KOPT-K1 (cell line): Measurements from ENCODE around the gene ZNF182.
"Not testable (repeated sequence)": the region's sequence is repeated elsewhere in the genome, so short reads cannot be mapped to it uniquely, and the experiment has no call there.

Experiments
- H3K27ac ChIP-seq: fragments of 200-600 bp; sonication (generic); 2 replicates; pipeline ENCODE4 v1.5.1; 2016; ENCODE audit warnings: antibody characterized with exemption, mild to moderate bottlenecking, low read depth, low read length; ENCODE audit not compliant: poor library complexity, severe bottlenecking
- H3K36me3 ChIP-seq: fragments of 200-600 bp; sonication (generic); 2 replicates; pipeline ENCODE4 v1.5.1; 2017; ENCODE audit warnings: antibody characterized with exemption, mild to moderate bottlenecking, low read length, moderate library complexity; ENCODE audit not compliant: insufficient read depth
- H3K9me3 ChIP-seq: fragments of 200-600 bp; sonication (generic); 2 replicates; pipeline ENCODE4 v1.5.1; 2017; ENCODE audit warnings: antibody characterized with exemption, low read length, mild to moderate bottlenecking; ENCODE audit not compliant: insufficient read depth, poor library complexity, severe bottlenecking

The ZNF182 gene

DNA sequence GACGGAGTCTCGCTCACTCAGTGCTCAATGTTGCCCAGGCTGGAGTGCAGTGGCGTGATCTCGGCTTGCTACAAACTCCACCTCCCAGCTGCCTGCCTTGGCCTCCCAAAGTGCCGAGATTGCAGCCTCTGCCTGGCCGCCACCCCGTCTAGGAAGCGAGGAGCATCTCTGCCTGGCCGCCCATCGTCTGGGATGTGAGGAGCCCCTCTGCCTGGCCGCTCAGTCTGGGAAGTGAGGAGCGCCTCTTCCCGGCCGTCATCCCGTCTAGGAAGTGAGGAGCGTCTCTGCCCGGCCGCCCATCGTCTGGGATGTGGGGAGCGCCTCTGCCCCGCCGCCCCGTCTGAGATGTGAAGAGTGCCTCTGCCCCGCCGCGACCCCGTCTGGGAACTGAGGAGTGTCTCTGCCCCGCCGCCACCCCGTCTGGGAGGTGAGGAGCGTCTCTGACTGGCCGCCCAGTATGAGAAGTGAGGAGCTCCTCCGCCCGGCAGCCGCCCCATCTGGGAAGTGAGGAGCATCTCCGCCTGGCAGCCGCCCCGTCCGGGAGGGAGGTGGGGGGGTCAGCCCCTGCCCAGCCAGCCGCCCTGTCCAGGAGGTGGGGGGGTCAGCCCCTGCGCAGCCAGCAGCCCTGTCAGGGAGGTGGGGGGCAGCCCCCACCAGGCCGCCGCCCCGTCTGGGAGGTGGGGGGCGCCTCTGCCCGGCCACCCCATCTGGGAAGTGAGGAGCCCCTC lies 13.0 kb upstream of the ZNF182 start:
- H3K27ac ChIP-seq, H3K36me3 ChIP-seq, H3K9me3 ChIP-seq: not testable (repeated sequence)

DNA sequence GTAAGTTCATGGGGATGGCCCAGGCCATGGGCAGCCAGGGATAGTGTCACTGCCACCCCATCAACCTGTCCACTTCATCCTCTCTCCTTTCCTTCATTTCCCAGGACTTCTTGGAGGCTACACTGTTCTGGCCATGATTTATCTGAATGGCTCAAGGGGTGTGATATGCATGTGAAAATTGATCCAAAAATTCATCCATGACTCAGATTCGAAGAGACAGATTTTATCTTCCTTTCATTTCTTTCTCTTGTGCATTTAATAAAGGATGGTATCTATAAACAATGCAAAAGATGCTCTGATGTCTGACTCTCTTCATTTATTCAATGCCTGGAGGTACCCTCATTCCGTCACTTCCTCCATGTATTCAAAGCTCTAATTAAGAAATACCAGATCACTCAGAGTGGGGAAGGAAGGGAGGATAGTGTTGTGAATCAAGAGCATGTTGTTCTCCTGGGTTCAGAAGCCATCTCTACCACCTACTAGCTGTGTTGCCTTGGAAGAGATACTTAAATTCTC lies 5.7 kb upstream of the ZNF182 start:
- not testable (repeated sequence) for H3K36me3 ChIP-seq, H3K27ac ChIP-seq, H3K9me3 ChIP-seq

DNA sequence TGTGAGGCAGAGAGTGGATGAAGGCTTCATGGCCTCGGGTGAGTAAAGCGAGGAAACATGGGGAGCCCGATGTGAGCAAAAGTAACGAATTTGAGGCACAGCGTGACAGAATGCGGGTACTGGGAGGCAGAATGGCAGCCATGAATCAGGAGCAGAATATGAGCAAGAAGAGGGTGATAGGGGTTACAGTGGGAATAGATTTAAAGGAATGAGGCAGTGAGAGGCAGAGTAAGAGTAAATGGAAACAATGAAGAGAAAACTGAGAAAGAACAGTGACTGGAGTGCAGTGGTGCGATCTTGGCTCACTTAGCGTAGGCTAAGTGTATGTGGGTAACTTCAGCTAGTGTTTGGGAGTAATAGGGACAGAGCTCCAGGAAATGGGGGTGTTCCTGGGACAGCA lies 2.9 kb upstream of the ZNF182 start, which contains the start of gene SPACA5:
Gene SPACA5, plus strand, starts transcription at position 301 of the 400 bp plus-strand sequence. CDS start 815 bp downstream, outside the sequence.
- H3K27ac ChIP-seq, H3K9me3 ChIP-seq, H3K36me3 ChIP-seq: not testable (repeated sequence)

DNA sequence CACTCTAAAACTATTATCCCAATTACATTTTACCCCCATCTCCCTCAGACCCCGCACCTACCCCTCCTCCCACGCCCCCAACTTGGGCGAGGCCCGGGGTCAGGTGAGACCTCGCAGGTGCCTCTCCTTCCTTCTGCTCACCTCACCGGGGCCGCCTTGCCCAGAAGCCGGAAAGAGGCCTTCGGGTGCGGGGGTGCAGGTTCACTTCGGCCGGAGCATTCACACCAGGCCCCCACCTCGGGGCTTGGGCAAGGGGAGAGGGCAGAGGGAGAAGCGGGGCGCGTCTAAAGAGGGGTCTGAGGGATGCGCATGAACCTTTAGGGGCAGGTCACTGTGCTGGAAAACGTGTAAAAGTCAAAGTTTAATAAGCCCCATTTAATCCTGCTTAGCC lies 427 bp downstream of the ZNF182 start:
- Histone ChIP-seq H3K9me3 (no peaks in the 10 kb centered on the region), H3K36me3 (peaks cover 16% of the 10 kb centered on the region; the same call in 1 of the 2 replicates), H3K27ac (peak overlapping the region; percentile 84)

DNA sequence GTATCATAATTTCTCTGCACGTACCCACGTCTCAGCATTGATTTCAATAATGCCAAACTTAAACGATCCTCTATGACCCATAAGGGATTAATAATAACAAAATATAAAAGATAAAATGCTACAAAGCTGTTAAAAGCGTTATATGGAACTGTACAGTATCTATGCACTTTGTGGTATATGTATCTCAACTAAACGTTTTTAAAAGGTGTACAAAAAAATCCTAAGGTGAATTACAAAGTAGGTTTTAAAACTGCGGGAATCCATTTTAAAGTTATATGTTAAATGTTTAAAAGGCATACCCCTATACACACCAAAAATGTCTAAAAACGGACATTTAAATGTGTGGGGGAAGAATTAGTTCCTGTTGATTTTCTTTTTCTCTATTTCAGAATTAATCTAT lies 860 bp downstream of the ZNF182 start:
- H3K27ac ChIP-seq, result peak overlapping the region; percentile 84
- H3K9me3 ChIP-seq, result no peaks in the 10 kb centered on the region
- peaks cover 19% of the 10 kb centered on the region; the same call in 1 of the 2 replicates for H3K36me3 ChIP-seq

DNA sequence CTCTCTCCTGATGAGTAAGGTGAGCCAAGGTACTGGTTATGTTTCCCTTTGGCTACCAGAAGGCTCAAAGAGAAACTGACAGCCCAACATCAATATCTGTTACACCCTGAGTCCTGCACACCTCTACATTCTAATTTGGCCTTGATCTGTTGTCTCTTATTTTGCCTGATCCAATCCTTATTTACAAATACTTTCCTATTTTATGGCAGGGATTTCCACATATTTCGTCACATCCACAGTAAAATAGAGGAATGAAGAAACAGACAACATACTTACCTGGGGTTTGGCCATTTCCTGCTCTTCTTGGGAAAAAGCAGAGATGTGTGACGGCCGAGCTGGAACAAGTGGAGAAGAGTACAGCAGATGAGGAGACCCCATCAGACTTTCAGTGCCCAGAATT lies 1.5 kb downstream of the ZNF182 start:
- H3K27ac ChIP-seq, result no peak overlapping the region
- H3K36me3 ChIP-seq, result peaks cover 24% of the 10 kb centered on the region; the same call in 1 of the 2 replicates
- H3K9me3 ChIP-seq, result no peaks in the 10 kb centered on the region

DNA sequence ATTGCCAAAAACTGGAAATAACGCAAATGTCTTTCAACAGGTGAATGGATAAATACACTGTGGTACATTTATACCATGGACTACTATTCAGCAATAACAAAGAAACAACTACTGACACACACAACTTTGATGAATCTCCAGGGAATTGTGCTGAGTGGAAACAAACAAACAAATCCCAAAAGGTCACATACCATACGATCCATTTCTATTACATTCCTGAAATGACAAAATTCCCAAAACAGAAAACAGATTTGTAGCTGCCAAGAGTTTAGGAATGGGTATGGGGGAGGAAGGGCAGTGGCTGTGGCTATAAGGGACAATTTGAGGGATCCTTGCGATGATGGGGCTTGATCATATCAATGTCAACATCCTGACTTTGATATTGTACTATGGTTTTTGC lies 2.5 kb downstream of the ZNF182 start:
- Histone ChIP-seq H3K36me3 (peaks cover 34% of the 10 kb centered on the region), H3K9me3 (peaks cover 9% of the 10 kb centered on the region)

DNA sequence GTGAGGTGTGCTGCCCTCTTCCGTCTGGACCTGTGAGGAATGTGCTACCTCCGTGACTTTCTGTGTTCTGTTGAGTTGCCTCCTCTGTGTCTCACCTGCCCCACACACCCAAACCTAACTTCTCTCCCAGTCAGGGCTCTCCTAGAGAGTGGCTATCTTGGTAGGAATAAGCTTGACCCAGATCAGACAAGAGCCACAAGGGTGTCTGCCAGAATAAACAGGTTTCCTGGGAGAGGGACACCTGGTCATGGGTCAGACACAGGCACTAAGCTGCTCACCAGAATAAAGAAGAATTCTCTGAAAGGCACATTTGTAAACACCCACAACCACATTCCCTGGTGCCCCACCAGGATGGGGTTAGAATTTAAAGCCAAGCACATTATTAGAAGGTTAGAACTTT lies 11.1 kb downstream of the ZNF182 start:
- Histone ChIP-seq H3K36me3 (peaks cover 78% of the 10 kb centered on the region), H3K9me3 (peaks cover 49% of the 10 kb centered on the region), H3K27ac (no peak overlapping the region)

More for the DNA sequence above, 2.5 kb downstream of the ZNF182 start:
- H3K27ac ChIP-seq, result no peak overlapping the region

DNA sequence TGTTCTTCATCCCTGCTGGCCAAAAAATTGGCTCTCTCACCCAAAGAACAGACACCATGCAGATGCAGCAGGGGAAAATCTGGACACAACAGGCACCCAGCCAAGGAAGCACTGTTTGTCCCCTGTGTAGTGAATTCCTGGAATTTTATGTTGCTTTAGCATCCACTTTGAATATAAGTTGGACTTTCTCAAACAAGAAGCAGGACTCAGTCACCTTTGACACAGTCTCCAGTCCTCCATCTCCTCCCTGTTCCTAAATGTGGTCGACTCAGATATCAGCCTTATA lies 11.8 kb downstream of the ZNF182 start:
- Histone ChIP-seq H3K9me3 (peaks cover 50% of the 10 kb centered on the region), H3K27ac (no peak overlapping the region), H3K36me3 (peaks cover 78% of the 10 kb centered on the region)

DNA sequence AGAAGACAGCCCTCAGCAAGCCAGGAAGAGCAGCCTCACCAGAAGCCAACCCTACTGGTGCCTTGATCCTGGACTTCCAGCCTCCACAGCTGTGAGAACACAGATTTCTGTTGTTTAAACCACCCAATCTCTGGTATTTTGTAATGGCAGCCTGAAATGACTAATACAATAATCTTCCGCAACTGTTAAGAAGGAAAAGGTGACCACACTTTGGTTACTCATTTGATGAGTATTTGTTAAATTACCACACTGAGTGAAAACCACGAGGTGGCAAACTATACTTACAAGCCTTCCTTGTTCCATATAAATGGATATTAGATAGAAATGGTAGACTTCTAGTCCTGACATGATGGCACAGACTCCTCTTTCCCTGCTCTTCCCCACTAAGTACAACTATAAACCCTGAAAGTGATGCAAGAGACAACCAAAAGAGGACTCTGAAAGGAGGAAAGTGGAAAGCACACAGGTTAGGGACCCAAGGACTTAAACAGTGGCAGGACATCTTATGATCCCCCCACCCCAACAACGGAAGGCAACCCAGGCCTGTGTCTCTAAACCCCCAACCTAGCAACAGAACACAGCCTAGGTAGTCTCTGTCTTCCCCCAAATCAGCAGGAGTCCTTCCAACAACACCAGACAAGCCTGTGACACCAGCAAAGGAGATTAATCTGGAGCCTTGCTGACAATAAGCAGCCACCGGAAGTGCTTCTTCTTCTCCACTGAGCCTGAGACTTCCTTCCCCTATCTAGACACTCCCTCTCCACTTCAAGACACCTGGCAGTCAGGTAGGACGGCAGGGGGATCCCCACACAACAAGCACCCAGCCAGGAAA lies 12.3 kb downstream of the ZNF182 start:
- peaks cover 78% of the 10 kb centered on the region for H3K36me3 ChIP-seq
- H3K27ac ChIP-seq, result no peak overlapping the region

DNA sequence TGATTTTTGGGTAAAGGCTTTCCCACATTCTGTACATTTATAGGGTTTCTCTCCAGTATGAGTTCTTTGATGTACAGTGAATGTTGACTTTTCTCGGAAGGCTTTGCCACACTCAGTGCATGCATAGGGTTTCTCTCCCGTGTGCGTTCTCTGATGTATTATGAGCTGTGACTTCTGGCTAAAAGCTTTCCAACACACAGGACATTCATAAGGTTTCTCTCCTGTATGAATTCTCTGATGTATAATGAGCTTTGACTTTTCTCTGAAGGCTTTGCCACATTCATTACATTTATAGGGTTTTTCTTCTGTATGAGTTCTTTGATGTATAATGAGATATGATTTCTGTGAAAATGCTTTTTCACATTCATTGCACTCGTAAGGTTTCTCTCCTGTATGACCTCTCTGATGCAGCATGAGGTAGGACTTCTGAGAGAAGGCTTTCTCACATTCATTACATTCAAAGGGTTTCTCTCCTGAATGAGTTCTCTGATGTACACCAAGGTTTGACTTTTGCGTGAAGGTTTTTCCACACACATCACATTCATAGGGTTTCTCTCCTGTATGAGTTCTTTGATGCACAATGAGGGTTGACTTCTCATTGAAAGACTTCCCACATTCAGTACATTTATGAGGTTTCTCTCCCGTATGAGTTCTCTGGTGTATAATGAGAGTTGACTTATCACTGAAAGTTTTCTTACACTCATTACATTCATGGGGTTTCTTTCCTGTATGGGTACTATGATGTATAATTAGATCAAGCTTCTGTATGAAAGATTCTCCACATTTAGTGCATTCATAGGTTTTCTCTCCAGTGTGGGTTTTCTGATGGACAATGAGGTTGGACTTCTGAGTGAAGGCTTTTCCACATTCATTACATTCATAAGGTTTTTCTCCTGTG lies 27.3 kb downstream of the ZNF182 start:
- Histone ChIP-seq H3K27ac (no peak overlapping the region), H3K9me3 (peaks cover 75% of the 10 kb centered on the region), H3K36me3 (peaks cover 72% of the 10 kb centered on the region)

More for the DNA sequence above, 12.3 kb downstream of the ZNF182 start:
- H3K9me3 ChIP-seq, result peaks cover 44% of the 10 kb centered on the region

DNA sequence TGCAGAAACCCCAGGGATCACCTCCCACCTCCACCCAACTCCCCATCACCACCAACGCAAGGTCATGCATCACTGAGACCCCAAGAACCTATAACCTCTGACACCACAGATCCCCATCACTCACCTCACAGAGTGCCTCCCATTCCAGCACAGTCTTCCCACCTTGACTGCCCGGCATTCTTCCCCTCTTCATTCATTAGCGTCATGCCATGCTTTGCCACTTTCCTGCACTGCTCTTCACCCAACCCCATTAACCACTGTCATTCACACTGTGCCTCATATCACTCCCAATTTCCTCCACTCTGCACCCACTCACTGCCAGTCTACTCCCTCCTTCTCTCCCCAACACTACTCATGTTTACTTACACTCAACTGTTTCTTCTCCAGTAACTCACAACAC lies 30.6 kb downstream of the ZNF182 start:
- H3K36me3 ChIP-seq, result peaks cover 39% of the 10 kb centered on the region
- no peak overlapping the region for H3K27ac ChIP-seq
- H3K9me3 ChIP-seq, result peaks cover 53% of the 10 kb centered on the region

DNA sequence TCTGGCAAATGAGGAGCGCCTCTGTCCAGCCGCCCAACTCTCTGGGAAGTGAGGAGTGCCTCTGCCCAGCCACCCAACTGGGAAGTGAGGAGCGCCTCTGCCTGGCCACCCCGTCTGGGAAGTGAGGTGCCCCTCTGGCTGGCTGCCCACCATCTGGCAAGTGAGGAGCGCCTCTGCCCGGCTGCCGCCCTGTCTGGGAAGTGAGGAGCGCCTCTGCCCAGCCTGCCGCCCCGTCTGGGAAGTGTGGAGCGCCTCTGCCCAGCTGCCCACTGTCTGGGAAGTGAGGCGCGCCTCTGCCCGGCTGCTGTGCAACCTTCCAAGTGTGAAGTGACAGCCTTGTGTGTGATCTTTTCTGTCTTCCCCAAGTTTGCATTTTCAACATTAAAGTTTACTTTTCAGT lies 38.3 kb downstream of the ZNF182 start:
- not testable (repeated sequence) for H3K9me3 ChIP-seq, H3K27ac ChIP-seq, H3K36me3 ChIP-seq

DNA sequence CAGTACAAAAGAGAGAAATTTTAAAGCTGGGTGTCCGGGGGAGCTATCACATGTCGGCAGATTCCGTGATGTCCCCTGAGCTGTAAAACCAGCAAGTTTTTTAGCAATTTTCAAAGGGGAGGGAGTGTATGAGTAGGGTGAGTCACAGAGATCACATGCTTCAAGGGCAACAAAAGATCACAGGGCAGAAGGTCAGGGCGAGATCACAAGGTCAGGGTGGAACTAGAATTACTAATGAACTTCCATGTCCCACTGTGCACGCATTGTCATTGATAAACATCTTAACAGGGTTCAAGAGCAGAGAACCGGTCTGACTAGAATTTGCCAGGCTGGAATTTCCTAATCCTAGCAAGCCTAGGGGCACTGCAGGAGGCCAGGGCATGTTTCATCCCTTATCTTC lies 42.0 kb downstream of the ZNF182 start:
- H3K9me3 ChIP-seq, H3K27ac ChIP-seq, H3K36me3 ChIP-seq: not testable (repeated sequence)

DNA sequence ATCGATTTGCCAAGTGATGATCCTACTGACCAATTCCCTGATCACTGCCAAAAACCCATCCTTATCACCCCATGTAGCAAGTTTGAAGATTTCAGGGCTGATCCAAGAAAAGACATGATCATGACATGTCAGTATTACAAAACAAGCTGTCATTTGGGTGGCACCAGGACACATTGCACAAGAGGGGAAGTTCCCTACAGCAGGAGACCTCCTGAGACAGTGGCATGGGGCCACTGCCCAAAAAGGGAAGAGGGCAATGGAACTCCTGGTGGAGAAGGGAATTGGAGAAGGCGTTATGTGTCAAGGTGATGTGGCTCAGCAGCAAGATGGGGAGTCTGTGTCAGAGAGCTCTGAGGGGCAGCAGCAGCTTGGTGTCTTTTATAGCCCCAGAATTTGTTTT lies 43.4 kb downstream of the ZNF182 start:
- no peaks in the 10 kb centered on the region for H3K9me3 ChIP-seq
- no peak overlapping the region for H3K27ac ChIP-seq
- no peaks in the 10 kb centered on the region for H3K36me3 ChIP-seq
